Endothelial cell (in vitro differentiated cells): ENCODE results near the gene U2SURP. TPM values are rescaled to one million over a fixed set of nuclear protein-coding genes. Genes with fewer than 3 reads are reported as not detected.
A peak's percentile ranks its signal among the peaks of the same experiment; 100 is the strongest.

ENCODE experiments used
- DNase-seq: peaks from one replicate; pipeline ENCODE4 v3.0.0; 2021; ENCODE audit warnings: low spot score
- H3K27ac Mint-ChIP-seq: one replicate; pipeline ENCODE4 v1.8.0; 2021; ENCODE audit warnings: mixed read lengths, inconsistent platforms; ENCODE audit not compliant: unreplicated experiment
- H3K27me3 Mint-ChIP-seq: one replicate; pipeline ENCODE4 v1.8.0; 2021; ENCODE audit warnings: mild to moderate bottlenecking, moderate library complexity, mixed read lengths, inconsistent platforms; ENCODE audit not compliant: unreplicated experiment
- H3K36me3 Mint-ChIP-seq: one replicate; pipeline ENCODE4 v1.8.0; 2021; ENCODE audit warnings: mild to moderate bottlenecking, low read depth, mixed read lengths, inconsistent platforms; ENCODE audit not compliant: unreplicated experiment
- H3K4me1 Mint-ChIP-seq: one replicate; pipeline ENCODE4 v1.8.0; 2021; ENCODE audit warnings: mild to moderate bottlenecking, mixed read lengths, inconsistent platforms; ENCODE audit not compliant: unreplicated experiment
- H3K4me3 Mint-ChIP-seq: one replicate; pipeline ENCODE4 v1.8.0; 2021; ENCODE audit warnings: mild to moderate bottlenecking, mixed read lengths, inconsistent platforms; ENCODE audit not compliant: unreplicated experiment
- H3K9me3 Mint-ChIP-seq: one replicate; pipeline ENCODE4 v1.8.0; 2021; ENCODE audit warnings: mixed read lengths, inconsistent platforms; ENCODE audit not compliant: unreplicated experiment
- total RNA-seq: library from RNA; stranded (reverse); fragmentation: NEBNext Ultra II Directional; extraction: Animal tissue kit (Norgen Biotek cat#: 25700); gene quantifications from one replicate; pipeline ENCODE4 v1.2.1, GENCODE V29; 2021; ENCODE audit not compliant: unreplicated experiment
- TF ChIP-seq, protein P1 (sequence below): fragments of 200-600 bp; sonication (generic); IDR thresholded peaks from one replicate; pipeline ENCODE4 v1.5.0; 2021; ENCODE audit warnings: antibody characterized with exemption; ENCODE audit not compliant: unreplicated experiment

U2SURP gene
- total RNA-seq, 1 donor from 2014 or later: 86.1 TPM

- peak overlapping the region; percentile 90 for H3K4me3 Mint-ChIP-seq
- H3K27me3 Mint-ChIP-seq: peaks cover 24% of the 10 kb centered on the region
- H3K9me3 Mint-ChIP-seq: no peaks in the 10 kb centered on the region
- DNase-seq: no peak
- H3K36me3 Mint-ChIP-seq: peaks cover 6% of the 10 kb centered on the region
- TF ChIP-seq, protein P1, sequence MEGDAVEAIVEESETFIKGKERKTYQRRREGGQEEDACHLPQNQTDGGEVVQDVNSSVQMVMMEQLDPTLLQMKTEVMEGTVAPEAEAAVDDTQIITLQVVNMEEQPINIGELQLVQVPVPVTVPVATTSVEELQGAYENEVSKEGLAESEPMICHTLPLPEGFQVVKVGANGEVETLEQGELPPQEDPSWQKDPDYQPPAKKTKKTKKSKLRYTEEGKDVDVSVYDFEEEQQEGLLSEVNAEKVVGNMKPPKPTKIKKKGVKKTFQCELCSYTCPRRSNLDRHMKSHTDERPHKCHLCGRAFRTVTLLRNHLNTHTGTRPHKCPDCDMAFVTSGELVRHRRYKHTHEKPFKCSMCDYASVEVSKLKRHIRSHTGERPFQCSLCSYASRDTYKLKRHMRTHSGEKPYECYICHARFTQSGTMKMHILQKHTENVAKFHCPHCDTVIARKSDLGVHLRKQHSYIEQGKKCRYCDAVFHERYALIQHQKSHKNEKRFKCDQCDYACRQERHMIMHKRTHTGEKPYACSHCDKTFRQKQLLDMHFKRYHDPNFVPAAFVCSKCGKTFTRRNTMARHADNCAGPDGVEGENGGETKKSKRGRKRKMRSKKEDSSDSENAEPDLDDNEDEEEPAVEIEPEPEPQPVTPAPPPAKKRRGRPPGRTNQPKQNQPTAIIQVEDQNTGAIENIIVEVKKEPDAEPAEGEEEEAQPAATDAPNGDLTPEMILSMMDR: no peak
- peaks cover 13% of the 10 kb centered on the region for H3K4me1 Mint-ChIP-seq
- no peak overlapping the region for H3K27ac Mint-ChIP-seq
These were observed 38.2 kb upstream of the U2SURP start for GRCh38 chr3:142963234-142963515.

DNA sequence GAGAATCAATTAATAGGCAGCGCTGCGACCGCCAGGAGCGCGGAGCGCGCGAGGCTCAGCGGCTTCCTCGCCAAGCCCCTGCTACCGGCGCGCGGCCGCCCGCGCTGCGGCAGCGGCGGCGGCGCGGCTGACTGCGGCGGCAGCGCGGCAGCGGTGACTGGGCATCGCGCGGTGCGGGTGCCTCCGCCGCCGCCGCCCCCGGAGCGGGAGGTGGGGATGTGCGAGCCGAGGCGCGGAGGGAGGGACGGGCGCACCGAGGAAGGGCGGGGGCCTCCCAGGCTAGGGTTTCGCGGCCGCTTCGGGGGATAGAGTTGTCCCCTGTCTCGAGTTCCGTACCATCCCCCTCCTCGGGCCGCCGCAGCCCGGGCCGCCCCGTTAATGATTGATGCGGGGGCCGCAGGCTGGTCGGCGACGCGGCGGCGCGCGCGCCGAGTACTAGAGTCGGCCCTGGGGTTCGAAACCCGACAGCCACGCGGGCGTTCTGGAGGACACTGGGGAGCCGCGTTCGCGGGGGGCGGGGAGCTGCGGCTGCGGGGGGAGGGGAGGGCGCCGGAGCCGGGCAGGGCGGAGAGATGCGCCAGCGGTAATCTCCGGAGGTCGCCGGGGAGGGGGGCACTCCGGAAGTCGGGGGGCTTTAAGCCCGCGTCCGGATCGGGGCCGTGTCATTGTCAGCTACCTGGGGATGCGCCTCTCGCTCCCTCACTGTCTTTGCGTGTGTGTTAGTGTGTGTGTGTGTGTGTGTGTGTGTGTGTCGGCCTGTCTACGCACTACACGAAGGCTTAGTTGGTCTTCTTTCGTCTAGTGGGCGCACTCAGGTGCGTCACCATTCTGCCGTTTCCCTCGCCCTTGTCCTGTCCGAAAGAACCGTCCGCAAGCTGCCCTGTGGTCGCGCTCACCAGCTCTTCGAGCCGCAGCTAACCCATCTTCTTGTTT lies 37.6 kb upstream of the U2SURP start, which contains the start of gene PAQR9:
Gene PAQR9, minus strand, starts transcription at position 159 of the 933 bp plus-strand sequence. CDS start 338 bp downstream, outside the sequence.
- peaks cover 6% of the 10 kb centered on the region for H3K36me3 Mint-ChIP-seq
- H3K4me3 Mint-ChIP-seq: peak within 1 kb of the TSS; percentile 96
- peak; percentile 30 for DNase-seq
- TF ChIP-seq, protein P1: no peak
- H3K27me3 Mint-ChIP-seq: peaks cover 24% of the 10 kb centered on the region
- H3K27ac Mint-ChIP-seq: peak within 1 kb of the TSS; percentile 64
- H3K4me1 Mint-ChIP-seq: peaks cover 19% of the 10 kb centered on the region
- H3K9me3 Mint-ChIP-seq: no peaks in the 10 kb centered on the region

DNA sequence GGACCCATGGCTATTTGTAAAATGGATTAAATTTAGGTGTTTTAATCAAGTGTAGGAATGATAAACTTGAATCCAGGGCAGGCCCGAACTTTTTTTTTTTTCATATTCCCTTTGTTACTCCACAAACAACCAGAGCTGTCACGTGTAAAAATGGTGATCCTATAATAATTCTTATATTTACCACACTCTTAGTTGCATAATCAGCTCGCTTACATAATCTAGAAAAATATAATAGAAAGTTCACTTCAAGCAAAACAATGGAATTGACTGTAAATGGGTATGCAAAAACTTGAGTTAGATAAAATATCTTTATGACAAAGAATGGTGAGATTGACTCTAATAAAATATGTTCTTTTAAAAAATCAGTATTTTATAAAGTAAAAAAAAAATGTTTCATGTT lies 35.8 kb upstream of the U2SURP start:
- TF ChIP-seq, protein P1: no peak
- Mint-ChIP-seq H3K4me1 (peaks cover 19% of the 10 kb centered on the region), H3K36me3 (peaks cover 6% of the 10 kb centered on the region), H3K27me3 (peaks cover 24% of the 10 kb centered on the region), H3K9me3 (no peaks in the 10 kb centered on the region), H3K4me3 (no peak overlapping the region), H3K27ac (no peak overlapping the region)
- DNase-seq: no peak

DNA sequence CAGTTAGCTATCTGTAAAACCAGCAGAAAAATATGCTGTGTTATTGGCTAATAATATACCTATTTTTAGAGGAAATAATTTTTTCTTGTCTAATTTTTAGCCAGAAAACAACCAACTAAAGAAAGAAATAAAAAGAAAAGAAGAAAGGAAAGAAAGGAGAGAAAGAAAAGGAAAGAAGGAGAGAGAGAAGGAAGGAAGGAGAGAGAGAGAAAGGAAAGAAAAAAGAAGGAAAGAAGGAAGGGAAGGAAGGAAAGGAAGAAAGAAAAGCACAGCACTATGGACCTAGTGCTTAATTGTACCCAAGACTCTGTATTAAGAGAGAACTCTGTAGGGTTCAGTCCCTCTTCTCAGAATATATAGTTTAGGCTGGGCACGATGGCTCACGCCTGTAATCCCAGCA lies 34.6 kb upstream of the U2SURP start:
- Mint-ChIP-seq H3K4me3 (no peak overlapping the region), H3K27me3 (peaks cover 22% of the 10 kb centered on the region), H3K9me3 (no peaks in the 10 kb centered on the region), H3K36me3 (peaks cover 6% of the 10 kb centered on the region), H3K4me1 (peaks cover 19% of the 10 kb centered on the region), H3K27ac (no peak overlapping the region)
- TF ChIP-seq, protein P1: no peak
- DNase-seq: no peak

DNA sequence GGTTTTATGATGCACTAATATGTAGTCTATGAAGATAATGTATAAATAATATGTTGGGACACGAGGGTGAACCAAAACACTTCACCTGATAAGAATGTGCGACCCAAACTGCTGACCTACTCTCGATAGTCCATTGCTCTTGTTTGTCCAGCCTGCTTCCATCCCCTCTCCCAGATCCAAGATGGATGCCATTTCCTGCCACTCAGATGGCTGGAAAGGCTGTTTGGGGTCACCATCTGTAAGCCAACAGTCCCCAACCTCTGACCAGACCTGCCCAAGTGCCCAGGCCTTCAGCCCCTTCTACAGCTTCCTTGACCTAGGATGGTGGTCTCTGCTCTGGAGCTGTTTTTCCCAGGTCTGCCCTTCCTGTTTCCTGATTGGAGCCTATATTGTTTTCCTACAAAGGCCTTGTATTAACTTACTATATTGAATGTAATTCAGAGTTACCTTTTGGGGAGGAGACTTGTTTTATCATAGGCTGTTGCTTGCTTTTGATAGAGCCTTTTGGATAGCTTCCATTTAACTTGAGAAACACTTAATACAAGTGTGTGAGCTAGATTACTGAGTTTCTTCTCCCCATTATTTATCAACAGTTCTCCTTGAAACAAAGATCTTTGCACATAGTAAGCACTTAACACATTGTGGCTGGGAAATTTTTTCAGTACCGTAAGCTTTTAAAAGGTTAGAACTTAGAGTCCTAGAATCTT lies 32.9 kb upstream of the U2SURP start:
- Mint-ChIP-seq H3K36me3 (peaks cover 6% of the 10 kb centered on the region), H3K27me3 (peaks cover 10% of the 10 kb centered on the region), H3K4me1 (peaks cover 10% of the 10 kb centered on the region), H3K4me3 (no peak overlapping the region), H3K27ac (no peak overlapping the region), H3K9me3 (no peaks in the 10 kb centered on the region)
- no peak for DNase-seq
- TF ChIP-seq, protein P1: no peak
